HG03469 (cell line): ENCODE data around the gene COL18A1.

ENCODE experiments used
- ATAC-seq: cut with Tn5 transposase; IDR thresholded peaks from one replicate; pipeline ENCODE4 v1.9.1; 2021; ENCODE audit warnings: mild to moderate bottlenecking, moderate library complexity, moderate number of reproducible peaks; ENCODE audit not compliant: unreplicated experiment

Gene COL18A1

GRCh38 chr21:45381865-45382696 lies 22.9 kb upstream of the COL18A1 start:
- no peak for ATAC-seq

- ATAC-seq = no peak
Measured at GRCh38 chr21:45382697-45382997, 22.3 kb upstream of the COL18A1 start.

GRCh38 chr21:45383111-45383614 lies 21.8 kb upstream of the COL18A1 start:
- no peak for ATAC-seq

- ATAC-seq = no peak
Measured at GRCh38 chr21:45383615-45384201, 21.3 kb upstream of the COL18A1 start.

GRCh38 chr21:45384656-45385548 lies 20.1 kb upstream of the COL18A1 start:
- no peak for ATAC-seq

GRCh38 chr21:45385549-45386050 lies 19.4 kb upstream of the COL18A1 start:
- no peak for ATAC-seq

- no peak for ATAC-seq
Measured at GRCh38 chr21:45386336-45386727, 18.6 kb upstream of the COL18A1 start.

- no peak for ATAC-seq
Measured at GRCh38 chr21:45386728-45387371, 18.1 kb upstream of the COL18A1 start.

- no peak for ATAC-seq
Measured at GRCh38 chr21:45387506-45387905, 17.5 kb upstream of the COL18A1 start.

GRCh38 chr21:45388011-45388521 lies 16.9 kb upstream of the COL18A1 start:
- no peak for ATAC-seq

GRCh38 chr21:45388611-45389296 lies 16.2 kb upstream of the COL18A1 start:
- ATAC-seq = no peak

- no peak for ATAC-seq
Measured at GRCh38 chr21:45390121-45390751, 14.7 kb upstream of the COL18A1 start.

GRCh38 chr21:45390831-45391742 lies 13.9 kb upstream of the COL18A1 start:
- no peak for ATAC-seq

- ATAC-seq = no peak
Measured at GRCh38 chr21:45391743-45392572, 13.0 kb upstream of the COL18A1 start.

GRCh38 chr21:45392573-45392971 lies 12.4 kb upstream of the COL18A1 start:
- no peak for ATAC-seq

- ATAC-seq = no peak
Measured at GRCh38 chr21:45393021-45393420, 11.9 kb upstream of the COL18A1 start.

GRCh38 chr21:45393833-45394638 lies 10.9 kb upstream of the COL18A1 start:
- ATAC-seq = no peak
